GM10266 (cell line): ENCODE results near the gene TPP2.

Source experiments
- DNase-seq: peaks from one replicate; pipeline ENCODE4 v3.0.0; 2012; ENCODE audit errors: extremely low spot score
- CTCF ChIP-seq: IDR thresholded peaks from 2 replicates; pipeline ENCODE4 v1.5.1; 2012; ENCODE audit warnings: mild to moderate bottlenecking, low read depth; ENCODE audit not compliant: control insufficient read depth, insufficient read depth; ENCODE audit errors: missing control alignments

Gene TPP2

GRCh38 chr13:102596147-102597028 lies at the start of gene TPP2:
TPP2 (plus strand) TSS chr13:102596986; CDS start chr13:102597039, 53 bp downstream.
- TF ChIP-seq CTCF = no peak
- peak; percentile 98 for DNase-seq

DNA sequence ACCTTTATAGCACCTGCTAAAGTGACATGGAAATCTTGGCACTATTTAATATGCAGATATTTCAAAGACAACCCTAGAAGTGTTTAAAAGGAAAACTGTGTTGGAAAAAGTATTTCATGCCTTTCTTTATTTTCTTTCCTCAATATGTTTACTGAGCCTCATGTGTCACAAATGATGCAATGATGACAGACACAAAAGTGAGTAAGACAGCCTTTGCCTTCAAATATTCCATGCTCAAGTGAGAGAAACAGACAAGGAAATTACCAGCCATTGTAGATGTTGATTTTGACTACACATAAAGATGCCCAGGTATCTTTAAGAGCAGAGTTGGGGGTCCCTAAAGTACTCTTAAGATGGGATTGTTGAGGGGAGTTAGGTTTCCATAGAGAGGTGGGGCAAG lies 48.0 kb upstream of the TPP2 start:
- no peak for TF ChIP-seq CTCF
- no peak for DNase-seq

DNA sequence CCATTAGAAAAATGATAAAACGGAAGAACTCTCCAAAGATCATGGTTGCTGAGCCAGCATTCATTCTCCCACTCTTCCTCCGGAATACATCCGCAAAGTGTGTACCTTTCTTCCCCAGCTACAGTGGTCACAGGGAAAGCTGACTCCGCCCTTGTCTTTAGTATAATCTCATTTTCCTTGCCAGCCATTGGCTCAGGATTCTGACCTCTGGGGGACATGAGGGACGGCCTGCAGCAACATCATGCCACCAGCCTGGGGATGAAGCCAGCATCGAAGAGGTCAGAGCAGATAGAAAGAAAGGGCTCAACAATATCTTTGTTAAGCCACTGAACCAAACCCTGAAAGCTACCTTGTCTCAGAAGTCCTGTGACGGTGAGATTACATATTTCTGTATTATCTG lies 46.3 kb upstream of the TPP2 start:
- DNase-seq = no peak
- no peak for TF ChIP-seq CTCF

DNA sequence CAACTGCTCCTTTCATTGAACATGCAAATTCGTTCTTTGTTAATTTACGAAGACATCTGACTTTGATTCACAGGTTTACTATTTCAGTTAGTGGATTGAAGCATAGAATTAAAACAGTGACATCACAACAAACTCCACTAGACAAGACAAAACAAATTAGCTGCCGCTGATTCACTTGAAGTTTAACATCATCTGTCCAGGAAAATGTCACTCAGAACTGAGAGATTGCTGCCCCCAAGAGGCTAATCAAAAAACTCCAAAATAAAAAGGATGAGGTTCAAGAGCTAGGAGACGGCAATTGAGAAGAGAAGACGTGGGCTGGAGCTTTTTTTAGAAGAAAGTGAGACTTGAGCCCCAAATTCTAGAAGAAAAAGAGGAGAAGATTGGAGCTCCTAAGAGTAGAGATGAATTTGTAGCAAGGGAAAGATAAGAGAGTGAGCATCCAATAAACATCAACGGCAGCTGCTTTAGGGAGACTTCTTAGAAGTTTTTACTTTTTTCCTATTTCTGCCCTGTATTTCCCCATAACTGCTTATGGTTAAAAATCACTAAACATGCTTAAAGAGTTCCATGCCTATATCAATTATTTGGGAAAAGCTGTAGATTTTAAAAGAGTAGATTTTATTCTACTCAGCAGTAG lies 40.8 kb upstream of the TPP2 start:
- peak; percentile 49 for TF ChIP-seq CTCF
- DNase-seq = peak; percentile 15

- no peak for DNase-seq
- no peak for TF ChIP-seq CTCF
Measured at GRCh38 chr13:102556806-102557205, 40.0 kb upstream of the TPP2 start.

GRCh38 chr13:102558029-102558428 lies 38.8 kb upstream of the TPP2 start:
- TF ChIP-seq CTCF = no peak
- no peak for DNase-seq

- TF ChIP-seq CTCF = no peak
- no peak for DNase-seq
Measured at GRCh38 chr13:102561933-102562332, 34.9 kb upstream of the TPP2 start.
